CD14-positive monocyte (primary cell): ENCODE measurements around the gene BAG5. TPM values are rescaled to one million over a fixed set of nuclear protein-coding genes. Genes with fewer than 3 reads are reported as not detected.
"Not testable (repeated sequence)": the region's sequence is repeated elsewhere in the genome, so short reads cannot be mapped to it uniquely, and the experiment has no call there.

Experiments used
- DNase-seq, 3 donors: peaks; one replicate each; pipeline ENCODE4 v3.0.0-alpha.2; 2011 to 2022
- H2AFZ ChIP-seq: 2 replicates; pipeline ENCODE4 v1.6.0; 2012; ENCODE audit warnings: mild to moderate bottlenecking, low read depth, low read length, inconsistent platforms; ENCODE audit not compliant: insufficient read depth, poor library complexity, severe bottlenecking
- H3K27ac ChIP-seq, 2 donors: 1 replicate in 1 of 2; 2 replicates in 1 of 2; pipeline ENCODE4 v1.5.1; 2012 to 2013; ENCODE audit warnings: low read length in 2 of 2, control low read depth in 1 of 2, inconsistent platforms in 1 of 2, low read depth in 1 of 2, mild to moderate bottlenecking in 1 of 2
- H3K27me3 ChIP-seq, 2 donors: one replicate each; pipeline versions ENCODE4 v1.6.0 to v1.6.1; 2011 to 2013; ENCODE audit warnings: low read length in 2 of 2; ENCODE audit not compliant: control insufficient read depth in 2 of 2, insufficient read depth in 2 of 2
- H3K36me3 ChIP-seq, 2 donors: replicated peaks in 1 of 2; 1 replicate in 1 of 2; 2 replicates in 1 of 2; pipeline versions ENCODE4 v1.5.1 to v1.6.1; 2012 to 2013; ENCODE audit warnings: low read length in 2 of 2, control low read depth in 1 of 2, inconsistent platforms in 1 of 2, mild to moderate bottlenecking in 1 of 2; ENCODE audit not compliant: insufficient read depth in 2 of 2, control insufficient read depth in 1 of 2
- H3K4me1 ChIP-seq, 2 donors: 1 replicate in 1 of 2; 2 replicates in 1 of 2; pipeline versions ENCODE4 v1.5.1 to v1.6.1; 2012 to 2013; ENCODE audit warnings: low read length in 2 of 2, control low read depth in 1 of 2, inconsistent platforms in 1 of 2, mild to moderate bottlenecking in 1 of 2, moderate library complexity in 1 of 2; ENCODE audit not compliant: insufficient read depth in 2 of 2, control insufficient read depth in 1 of 2
- H3K4me2 ChIP-seq: replicated peaks from 2 replicates; pipeline ENCODE3; 2012; ENCODE audit warnings: low read length, moderate library complexity, mild to moderate bottlenecking; ENCODE audit not compliant: poor library complexity, severe bottlenecking; ENCODE audit errors: extremely low read depth
- H3K4me3 ChIP-seq, 3 experiments: fragments of 200-600 bp in 1 of 3; sonication (generic) in 1 of 3; replicated peaks in 1 of 3; 1 replicate in 2 of 3; 2 replicates in 1 of 3; pipeline ENCODE4 v1.5.1; 2011 to 2013; ENCODE audit warnings: low read length in 3 of 3, mild to moderate bottlenecking in 3 of 3, control low read depth in 2 of 3, low read depth in 2 of 3, inconsistent platforms in 1 of 3, moderate library complexity in 1 of 3
- H3K79me2 ChIP-seq: 2 replicates; pipeline ENCODE4 v1.6.0; 2012; ENCODE audit warnings: mild to moderate bottlenecking, control low read depth, inconsistent platforms, low read length, moderate library complexity; ENCODE audit not compliant: insufficient read depth
- H3K9ac ChIP-seq: 2 replicates; pipeline ENCODE4 v1.6.0; 2017; ENCODE audit warnings: low read length, mild to moderate bottlenecking; ENCODE audit not compliant: insufficient read depth, poor library complexity, severe bottlenecking
- H3K9me3 ChIP-seq, 2 donors: replicated peaks in 1 of 2; 1 replicate in 1 of 2; 2 replicates in 1 of 2; pipeline versions ENCODE4 v1.5.1 to v1.6.1; 2012 to 2013; ENCODE audit warnings: low read length in 2 of 2, control low read depth in 1 of 2; ENCODE audit not compliant: control insufficient read depth in 1 of 2, insufficient read depth in 1 of 2
- H4K20me1 ChIP-seq: 2 replicates; pipeline ENCODE4 v1.6.0; 2012; ENCODE audit warnings: mild to moderate bottlenecking, low read length, control low read depth, moderate library complexity; ENCODE audit not compliant: insufficient read depth
- H3K27ac Mint-ChIP-seq, 7 donors: one replicate each; pipeline ENCODE4 v1.8.0; 2020; ENCODE audit warnings: mild to moderate bottlenecking in 7 of 7, mixed read lengths in 7 of 7, moderate library complexity in 6 of 7, inconsistent platforms in 2 of 7
- H3K27me3 Mint-ChIP-seq, 3 donors: one replicate each; pipeline ENCODE4 v1.8.0; 2021 to 2022; ENCODE audit warnings: low read depth in 3 of 3, mild to moderate bottlenecking in 3 of 3, mixed read lengths in 3 of 3, moderate library complexity in 3 of 3, inconsistent platforms in 1 of 3
- H3K36me3 Mint-ChIP-seq, 2 donors: one replicate each; pipeline ENCODE4 v1.8.0; 2020; ENCODE audit warnings: mixed read lengths in 2 of 2, inconsistent platforms in 1 of 2, mild to moderate bottlenecking in 1 of 2
- H3K4me1 Mint-ChIP-seq: one replicate; pipeline ENCODE4 v1.8.0; 2020; ENCODE audit warnings: mild to moderate bottlenecking, mixed read lengths
- H3K4me3 Mint-ChIP-seq, 2 donors: one replicate each; pipeline ENCODE4 v1.8.0; 2020; ENCODE audit warnings: mild to moderate bottlenecking in 2 of 2, mixed read lengths in 2 of 2, moderate library complexity in 1 of 2
- H3K9me3 Mint-ChIP-seq, 7 donors: one replicate each; pipeline ENCODE4 v1.8.0; 2020 to 2022; ENCODE audit warnings: mixed read lengths in 7 of 7, mild to moderate bottlenecking in 6 of 7, moderate library complexity in 6 of 7, inconsistent platforms in 2 of 7
- CTCF ChIP-seq: fragments of 200-600 bp; IDR thresholded peaks from one replicate; pipeline ENCODE4 v1.8.0; 2022; ENCODE audit warnings: antibody characterized with exemption, mild to moderate bottlenecking
- WGBS: methylation state at CpG from one replicate; pipeline ENCODE4 v1.1.5; 2013; ENCODE audit warnings: missing lambda C conversion rate; ENCODE audit not compliant: insufficient coverage; 5-methylcytosine and 5-hydroxymethylcytosine counted together
- intact Hi-C, 2 donors: fragments of 100-400 bp; cut with micrococcal nuclease; formaldehyde crosslinking; loops; one replicate each; pipeline versions ENCODE4 v1.15.0 to v1.15.1; 2023
- polyA minus RNA-seq: library from RNA; depleted of rRNA, polyadenylated mRNA; stranded (reverse); fragments of >200 nt; gene quantifications from 2 replicates; pipeline ENCODE4 v1.2.3, GENCODE V29; 2012
- polyA plus RNA-seq, 3 donors: library from polyadenylated mRNA; depleted of rRNA in 1 of 3; unstranded in 2 of 3; stranded (reverse) in 1 of 3; fragments of 300-500 nt in 2 of 3; fragments of >200 nt in 1 of 3; fragmentation: Illumina TruSeq in 2 of 3; gene quantifications; 1 replicate in 2 of 3; 2 replicates in 1 of 3; pipeline ENCODE4 v1.2.3, GENCODE V29; 2012 to 2021
- total RNA-seq, 12 experiments: library from RNA in 1 of 12; stranded (reverse) in 1 of 12; fragments of 120-200 nt in 1 of 12; gene quantifications; one replicate each; pipeline ENCODE4 v1.2.4 and lab custom pipeline; 2013 to 2026; ENCODE audit warnings: mixed read lengths in 6 of 12, inconsistent platforms in 1 of 12

BAG5 gene
- total RNA-seq (2013) = 18.4 TPM
- polyA plus RNA-seq (10 to 100 TPM in 2 of 3 donors, 1 to 10 TPM in 1; 4.7 to 33.1 (median 30.1) TPM), polyA minus RNA-seq (6.8 and 9.3 TPM in 2 replicates), total RNA-seq (lab: John Stamatoyannopoulos, UW) (41.5 to 89.7 (median 52.7) reads per million in 11 experiments)

- intact Hi-C loops = loop anchor here (2.0 to 5.0 kb wide), 3 partner anchors 40 to 66 kb away; partner anchors contain the start of genes KLC1 (in 2 of the 2) and CKB (in 1 of the 2)
- H3K36me3 Mint-ChIP-seq = peaks cover 28 to 35% of the 10 kb centered on the region in 2 donors
- H3K27ac ChIP-seq = peak within 1 kb of the TSS; percentile 68 to 88
- H3K27ac Mint-ChIP-seq = peak within 1 kb of the TSS; percentile 82 to 91 (median 88)
- peak within 1 kb of the TSS; percentile 91 to 96 for H3K4me3 Mint-ChIP-seq
- peak; percentile 63 to 75 (median 71) for DNase-seq
- peak within 1 kb of the TSS; percentile 94 for H2AFZ ChIP-seq
- no peak for TF ChIP-seq CTCF
- H3K27me3 Mint-ChIP-seq = no peaks in the 10 kb centered on the region
- H3K9me3 ChIP-seq = no peaks in the 10 kb centered on the region
- no peaks in the 10 kb centered on the region for H3K9me3 Mint-ChIP-seq
- H3K4me3 ChIP-seq = peak within 1 kb of the TSS; percentile 89 to 98 (median 92)
- peaks cover 98% of the 10 kb centered on the region for H3K79me2 ChIP-seq
- H3K27me3 ChIP-seq = no peaks in the 10 kb centered on the region
- 0% methylated on average over 108 of the region's 109 CpGs for WGBS
- peaks cover 62% of the 10 kb centered on the region for H4K20me1 ChIP-seq
- H3K4me1 Mint-ChIP-seq = peaks cover 36% of the 10 kb centered on the region
- peak within 1 kb of the TSS; percentile 94 for H3K9ac ChIP-seq
- H3K36me3 ChIP-seq = peaks cover 19 to 36% of the 10 kb centered on the region in 2 donors
- peaks cover 24 to 31% of the 10 kb centered on the region in 2 donors for H3K4me1 ChIP-seq
- H3K4me2 ChIP-seq = peak within 1 kb of the TSS; percentile 82
These were observed at the start of gene BAG5, which contains the start of gene COA8 for GRCh38 chr14:103562429-103563225. TSS of gene BAG5 (minus strand) at chr14:103562657. CDS start at chr14:103561164, 1,493 bp downstream. TSS of gene COA8 (plus strand) at chr14:103562960. CDS start at chr14:103563002, 42 bp downstream.

GRCh38 chr14:103611215-103611614 lies 48.8 kb upstream of the BAG5 start:
- Histone ChIP-seq H3K36me3 (no peaks in the 10 kb centered on the region), H2AFZ (no peak overlapping the region), H4K20me1 (no peaks in the 10 kb centered on the region), H3K27ac (no peak overlapping the region), H3K27me3 (peaks cover 0 to 19% of the 10 kb centered on the region in 2 donors), H3K9me3 (peaks cover 10 to 19% of the 10 kb centered on the region in 2 donors), H3K79me2 (no peaks in the 10 kb centered on the region), H3K4me2 (no peak overlapping the region), H3K4me1 (peaks cover 23 to 25% of the 10 kb centered on the region in 2 donors), H3K4me3 (no peak overlapping the region), H3K9ac (no peak overlapping the region)
- Mint-ChIP-seq H3K36me3 (peaks cover 4 to 8% of the 10 kb centered on the region in 2 donors), H3K27me3 (peaks cover 22 to 42% (median 31%) of the 10 kb centered on the region in 3 donors), H3K4me1 (peaks cover 26% of the 10 kb centered on the region), H3K27ac (no peak overlapping the region), H3K9me3 (peaks cover 11 to 30% (median 18%) of the 10 kb centered on the region in 7 donors), H3K4me3 (no peak overlapping the region)
- 100% methylated on average over 1 of the region's 2 CpGs for WGBS
- intact Hi-C loops = no loop called here
- no peak for TF ChIP-seq CTCF
- DNase-seq = no peak

- Mint-ChIP-seq H3K27me3 (peaks cover 22 to 57% (median 36%) of the 10 kb centered on the region in 3 donors), H3K4me3 (peak overlapping the region in 1 of 2 donors; percentile 71), H3K4me1 (peaks cover 31% of the 10 kb centered on the region), H3K36me3 (peaks cover 4 to 11% of the 10 kb centered on the region in 2 donors), H3K9me3 (peaks cover 11 to 27% (median 22%) of the 10 kb centered on the region in 7 donors)
- H3K4me2 ChIP-seq, H3K4me3 ChIP-seq, H3K9ac ChIP-seq, H3K79me2 ChIP-seq, H3K27ac Mint-ChIP-seq, H2AFZ ChIP-seq, DNase-seq, intact Hi-C loops, H4K20me1 ChIP-seq, H3K27ac ChIP-seq, H3K36me3 ChIP-seq: not testable (repeated sequence)
- peaks cover 0 to 19% of the 10 kb centered on the region in 2 donors for H3K27me3 ChIP-seq
- H3K9me3 ChIP-seq = peaks cover 10 to 19% of the 10 kb centered on the region in 2 donors
- no CpG with 5 or more reads among the region's 4 CpGs for WGBS
- peaks cover 23 to 25% of the 10 kb centered on the region in 2 donors for H3K4me1 ChIP-seq
These were observed 46.6 kb upstream of the BAG5 start for GRCh38 chr14:103609081-103609480.
